K562 (cell line): ENCODE results near the gene ZMYND15. TPM values are rescaled to one million over a fixed set of nuclear protein-coding genes. Genes with fewer than 3 reads are reported as not detected.

ENCODE experiments used
- ATAC-seq: fragments of 200-7000 bp; cut with Tn5 transposase; 3 replicates; pipeline ENCODE4 v1.9.1; 2020; ENCODE audit warnings: moderate library complexity
- BruUV-seq: library from RNA; stranded (reverse); fragments of 400-500 nt; replicated peaks from 2 replicates; lab custom pipeline; 2021; lab: Mats Ljungman, UMichigan
- CTCF ChIA-PET: fragments of 300-600 bp; formaldehyde crosslinking; extraction: SDS; loops from one replicate; lab custom pipeline; 2021; ENCODE audit warnings: low intra/inter-chr PET ratio; lab: Yijun Ruan, JAX
- POLR2A ChIA-PET: fragments of 300-600, 350-650 bp; sonication (Branson Sonifier 250); formaldehyde crosslinking; extraction: SDS; loops from one replicate; lab custom pipeline; 2021; ENCODE audit warnings: antibody characterized with exemption, inconsistent platforms; lab: Yijun Ruan, JAX
- DNase-seq, 4 experiments: peaks; one replicate each; pipeline versions ENCODE4 v3.0.0 to v3.0.0-alpha.2; 2011 to 2018; ENCODE audit warnings: low spot score in 3 of 4, mixed read lengths in 3 of 4; ENCODE audit errors: extremely low read depth in 1 of 4
- FAIRE-seq: peaks from 2 replicates; lab custom pipeline; 2011; peaks lifted over from hg19 to GRCh38; lab: Jason Lieb, UNC
- H2AFZ ChIP-seq: 2 replicates; pipeline ENCODE4 v1.6.0; 2011; ENCODE audit warnings: low read depth, low read length, control low read depth, inconsistent platforms
- H3K27ac ChIP-seq: fragments of 200-600 bp; 3 replicates; pipeline ENCODE4 v1.8.0; 2011; ENCODE audit warnings: low read depth, mild to moderate bottlenecking, control low read depth, inconsistent platforms, low read length, moderate library complexity, mixed read lengths; ENCODE audit errors: extremely low read depth
- H3K27me3 ChIP-seq, 2 experiments: fragments of 300-600 bp in 1 of 2; 2 replicates in 1 of 2; 3 replicates in 1 of 2; pipeline versions ENCODE4 v1.6.0 to v1.8.0; 2011; ENCODE audit warnings: inconsistent platforms in 2 of 2, low read length in 2 of 2, mild to moderate bottlenecking in 1 of 2, mixed read lengths in 1 of 2, moderate library complexity in 1 of 2; ENCODE audit not compliant: control insufficient read depth in 2 of 2, insufficient read depth in 2 of 2
- H3K36me3 ChIP-seq: fragments of 300-600 bp; 3 replicates; pipeline ENCODE4 v1.8.0; 2011; ENCODE audit warnings: mild to moderate bottlenecking, low read length, inconsistent platforms; ENCODE audit not compliant: control insufficient read depth, insufficient read depth
- H3K4me1 ChIP-seq, 2 experiments: fragments of 200-600 bp in 1 of 2; replicated peaks in 1 of 2; 2 replicates in 1 of 2; 3 replicates in 1 of 2; pipeline versions ENCODE4 v1.5.1 to v1.8.0; 2011; ENCODE audit warnings: inconsistent platforms in 2 of 2, low read length in 2 of 2, mild to moderate bottlenecking in 1 of 2, mixed read lengths in 1 of 2, moderate library complexity in 1 of 2; ENCODE audit not compliant: control insufficient read depth in 2 of 2, insufficient read depth in 2 of 2
- H3K4me2 ChIP-seq: 2 replicates; pipeline ENCODE4 v1.6.1; 2011; ENCODE audit warnings: low read length, control low read depth, inconsistent platforms, mixed read lengths; ENCODE audit not compliant: insufficient read depth
- H3K4me3 ChIP-seq: fragments of 200-600 bp; sonication (generic), shearing (Covaris generic); 2 replicates; pipeline ENCODE4 v1.5.1; 2016; ENCODE audit warnings: control low read depth, inconsistent platforms
- H3K79me2 ChIP-seq: fragments of 200-600 bp; 3 replicates; pipeline ENCODE4 v1.8.0; 2011; ENCODE audit warnings: low read length, inconsistent platforms; ENCODE audit not compliant: control insufficient read depth, insufficient read depth
- H3K9ac ChIP-seq, 2 experiments: 2 replicates each; pipeline versions ENCODE4 v1.6.0 to v1.6.1; 2011; ENCODE audit warnings: low read depth in 2 of 2, low read length in 2 of 2, control low read depth in 1 of 2, inconsistent platforms in 1 of 2, mild to moderate bottlenecking in 1 of 2, mixed read lengths in 1 of 2; ENCODE audit not compliant: insufficient read depth in 1 of 2
- H3K9me1 ChIP-seq: one replicate; pipeline ENCODE4 v1.6.0; 2011; ENCODE audit warnings: inconsistent platforms, mild to moderate bottlenecking, low read length, moderate library complexity; ENCODE audit not compliant: control insufficient read depth, insufficient read depth
- H3K9me3 ChIP-seq: replicated peaks from 2 replicates; pipeline ENCODE4 v1.5.1; 2011; ENCODE audit warnings: low read depth, low read length, inconsistent platforms; ENCODE audit not compliant: control insufficient read depth, insufficient read depth
- H4K20me1 ChIP-seq: replicated peaks from 2 replicates; pipeline ENCODE4 v1.6.1; 2011; ENCODE audit warnings: low read length, inconsistent platforms, mixed read lengths; ENCODE audit not compliant: control insufficient read depth, insufficient read depth
- ASH1L ChIP-seq: fragments of 450-650 bp; IDR thresholded peaks from 2 replicates; pipeline ENCODE4 v1.6.1; 2018; ENCODE audit warnings: borderline replicate concordance, mild to moderate bottlenecking, low read depth; ENCODE audit not compliant: partially characterized antibody
- NFYB ChIP-seq: IDR thresholded peaks from 2 replicates; pipeline ENCODE4 v1.6.1; 2011; ENCODE audit warnings: mild to moderate bottlenecking, moderate library complexity; ENCODE audit not compliant: insufficient read length; ENCODE audit errors: extremely low read depth
- RBM25 ChIP-seq: fragments of 200-400 bp; formaldehyde crosslinking; IDR thresholded peaks from 2 replicates; pipeline ENCODE4 v1.6.1; 2018; ENCODE audit warnings: low read length, low read depth, moderate library complexity; ENCODE audit not compliant: severe bottlenecking
- RREB1 ChIP-seq: fragments of 250-450 bp; sonication (Bioruptor Pico); IDR thresholded peaks from 2 replicates; pipeline ENCODE4 v1.4.0; 2020
- ZNF316 ChIP-seq: fragments of 450-650 bp; IDR thresholded peaks from 2 replicates; pipeline ENCODE4 v1.6.1; 2016
- WGBS: fragments of 100-300 bp; shearing (Covaris generic); methylation state at CpG from one replicate; pipeline ENCODE4 v1.1.6; 2016; ENCODE audit warnings: low coverage, mixed read lengths; ENCODE audit not compliant: insufficient coverage; ENCODE audit errors: missing lambda C conversion rate; 5-methylcytosine and 5-hydroxymethylcytosine counted together
- in situ Hi-C: fragments of 300-500 bp; cut with MboI; formaldehyde crosslinking; loops from 4 replicates; pipeline ENCODE4 v1.15.0; 2018; ENCODE audit warnings: inconsistent platforms, mixed read lengths
- intact Hi-C: fragments of 100-400 bp; cut with micrococcal nuclease; formaldehyde crosslinking; loops from 2 replicates; pipeline ENCODE4 v1.14.2; 2022
- polyA plus RNA-seq, 8 experiments: library from polyadenylated mRNA; depleted of rRNA in 4 of 8; stranded (reverse) in 5 of 8; unstranded in 3 of 8; fragments of >200 nt; fragmentation: Nextera tagmentation in 2 of 8; fragmentation: Illumina TruSeq in 1 of 8; extraction: Ambion mirVana in 2 of 8; extraction: Trizol in 1 of 8; gene quantifications; 2 replicates each; pipeline versions ENCODE4 v1.2.1 to v1.2.3, GENCODE V29; 2011 to 2014; ENCODE audit warnings: inconsistent platforms in 1 of 8, missing spikeins in 1 of 8
- total RNA-seq, 7 experiments: library from RNA; depleted of rRNA in 6 of 7; stranded (reverse); fragments of >200 nt in 6 of 7; fragmentation: Illumina TruSeq in 2 of 7; extraction: Trizol in 2 of 7; gene quantifications; 2 replicates each; pipeline versions ENCODE4 v1.2.1 to v1.2.3, GENCODE V29; 2011 to 2021; ENCODE audit warnings: low replicate concordance in 1 of 7

Gene ZMYND15
- total and polyA plus RNA-seq, 9 of the 15 experiments (the other 6 are each of a cell fraction or from before 2014, with no cell fraction given), result 0.09 TPM; not detected in 8

GRCh38 chr17:4708436-4708835 is 31.2 kb upstream of the ZMYND15 start:
- intact Hi-C loops, result loop anchor here (10.0 kb wide), 1 partner anchor 144 kb away; the partner anchor contains the start of gene GGT6

More at GRCh38 chr17:4708436-4708835, 31.2 kb upstream of the ZMYND15 start:
- in situ Hi-C loops, result no loop called here
- Histone ChIP-seq H3K4me2 (no peak overlapping the region; the same call in 1 of the 2 replicates), H3K36me3 (no peaks in the 10 kb centered on the region), H2AFZ (no peak overlapping the region), H3K9ac (no peak overlapping the region), H3K4me3 (no peak overlapping the region), H3K9me3 (no peaks in the 10 kb centered on the region), H3K79me2 (peaks cover 15% of the 10 kb centered on the region), H3K27ac (no peak overlapping the region), H4K20me1 (0 out of 2 replicates have a peak, but pooled peaks cover 4% of the 10 kb centered on the region), H3K9me1 (no peaks in the 10 kb centered on the region), H3K4me1 (peaks cover 7 to 26% of the 10 kb centered on the region in 2 experiments; a peak in 4 of 5 replicates), H3K27me3 (no peaks in the 10 kb centered on the region)
- ATAC-seq (no peak), FAIRE-seq (no peak), DNase-seq (peak in 1 of 4 experiments; percentile 38)
- WGBS, result 68% methylated on average over 5 of the region's 8 CpGs
- POLR2A ChIA-PET, result interaction anchor here (0.6 kb wide), 1 partner anchor 63 kb away, joined by 3 read pairs; no protein-coding TSS in a partner anchor
- CTCF ChIA-PET, result interaction anchor here (0.7 kb wide), 1 partner anchor 180 kb away, joined by 3 read pairs; no protein-coding TSS in a partner anchor
- TF ChIP-seq ZNF316, result 0 out of 2 replicates have a peak, but pooled peaks have one; percentile 7
- peak; percentile 35 for TF ChIP-seq ASH1L
- TF ChIP-seq NFYB, result peak; percentile 86
- TF ChIP-seq RREB1, result no peak
- peak; percentile 31 for TF ChIP-seq RBM25
- BruUV-seq, result no TSS peak
